Measurements from ENCODE around the gene TUBB3.

DNA sequence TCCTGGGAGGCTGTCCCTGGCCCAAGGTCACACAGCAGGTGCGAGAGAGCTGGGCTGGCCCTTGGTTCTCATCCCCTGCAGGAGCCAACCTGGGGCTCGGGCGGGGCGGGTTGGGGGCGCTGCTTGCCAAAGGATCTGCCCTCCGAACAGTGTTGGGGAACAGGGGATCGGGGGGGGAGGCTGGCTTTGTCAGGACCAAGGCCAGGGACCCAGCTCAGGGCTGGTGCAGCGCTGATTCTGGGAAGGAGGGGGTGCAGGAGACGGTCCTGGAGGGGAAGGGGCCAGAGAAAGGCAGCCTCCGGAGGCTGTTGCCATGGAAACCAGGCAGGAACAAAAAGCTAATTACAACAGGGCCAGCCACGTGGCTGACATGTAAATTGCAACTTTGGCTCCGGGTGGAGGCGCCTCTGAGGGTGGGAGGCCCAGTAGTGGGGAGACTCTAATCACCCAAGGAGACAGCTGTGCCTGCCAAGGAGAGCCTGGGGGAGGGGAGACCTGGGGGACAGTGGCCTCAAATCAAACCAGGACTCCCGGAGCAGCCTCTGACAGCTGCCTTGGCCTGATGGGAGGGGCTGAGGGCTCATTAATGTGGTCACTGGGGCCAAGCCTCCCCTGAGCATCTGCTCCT, 1.3 kb downstream of the TUBB3 start:
- TF ChIP-seq, protein P1, sequence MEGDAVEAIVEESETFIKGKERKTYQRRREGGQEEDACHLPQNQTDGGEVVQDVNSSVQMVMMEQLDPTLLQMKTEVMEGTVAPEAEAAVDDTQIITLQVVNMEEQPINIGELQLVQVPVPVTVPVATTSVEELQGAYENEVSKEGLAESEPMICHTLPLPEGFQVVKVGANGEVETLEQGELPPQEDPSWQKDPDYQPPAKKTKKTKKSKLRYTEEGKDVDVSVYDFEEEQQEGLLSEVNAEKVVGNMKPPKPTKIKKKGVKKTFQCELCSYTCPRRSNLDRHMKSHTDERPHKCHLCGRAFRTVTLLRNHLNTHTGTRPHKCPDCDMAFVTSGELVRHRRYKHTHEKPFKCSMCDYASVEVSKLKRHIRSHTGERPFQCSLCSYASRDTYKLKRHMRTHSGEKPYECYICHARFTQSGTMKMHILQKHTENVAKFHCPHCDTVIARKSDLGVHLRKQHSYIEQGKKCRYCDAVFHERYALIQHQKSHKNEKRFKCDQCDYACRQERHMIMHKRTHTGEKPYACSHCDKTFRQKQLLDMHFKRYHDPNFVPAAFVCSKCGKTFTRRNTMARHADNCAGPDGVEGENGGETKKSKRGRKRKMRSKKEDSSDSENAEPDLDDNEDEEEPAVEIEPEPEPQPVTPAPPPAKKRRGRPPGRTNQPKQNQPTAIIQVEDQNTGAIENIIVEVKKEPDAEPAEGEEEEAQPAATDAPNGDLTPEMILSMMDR (IDR thresholded peaks at IDR 0.05 in 8 of 11, conservative IDR thresholded peaks at IDR 0.05 in 3 of 11) = no peak
- no peak for TF ChIP-seq POLR2A (IDR thresholded peaks at IDR 0.05)
